Fibroblast of lung (primary cell): ENCODE data around the gene DLGAP4. TPM values are rescaled to one million over a fixed set of nuclear protein-coding genes. Genes with fewer than 3 reads are reported as not detected.
A peak's percentile ranks its signal among the peaks of the same experiment; 100 is the strongest.

Source experiments
- DNase-seq, 2 donors: peaks; one replicate each; pipeline versions ENCODE4 v3.0.0 to v3.0.0-alpha.2; 2010; ENCODE audit warnings: low read depth in 2 of 2
- H2AFZ ChIP-seq: 2 replicates; pipeline ENCODE4 v1.5.1; 2012; ENCODE audit warnings: low read length, control low read depth, inconsistent platforms
- H3K27ac ChIP-seq: 2 replicates; pipeline ENCODE4 v1.5.1; 2011; ENCODE audit warnings: low read length, control low read depth; ENCODE audit not compliant: insufficient read depth
- H3K27me3 ChIP-seq: 2 replicates; pipeline ENCODE4 v1.5.1; 2011; ENCODE audit warnings: mild to moderate bottlenecking, low read length; ENCODE audit not compliant: control insufficient read depth, insufficient read depth
- H3K36me3 ChIP-seq: 2 replicates; pipeline ENCODE4 v1.5.1; 2011; ENCODE audit warnings: low read length; ENCODE audit not compliant: control insufficient read depth, insufficient read depth
- H3K4me1 ChIP-seq: 2 replicates; pipeline ENCODE4 v1.5.1; 2011; ENCODE audit warnings: low read length; ENCODE audit not compliant: control insufficient read depth, insufficient read depth; ENCODE audit errors: extremely low read depth
- H3K4me2 ChIP-seq: 2 replicates; pipeline ENCODE4 v1.5.1; 2011; ENCODE audit warnings: low read length, control low read depth; ENCODE audit not compliant: insufficient read depth; ENCODE audit errors: extremely low read depth
- H3K4me3 ChIP-seq, 4 experiments: fragments of 200-600 bp in 1 of 4; sonication (generic) in 1 of 4; replicated peaks in 1 of 4; 2 replicates each; pipeline ENCODE4 v1.5.1; 2011 to 2016; ENCODE audit warnings: low read length in 4 of 4, low read depth in 3 of 4, mild to moderate bottlenecking in 3 of 4, control low read depth in 2 of 4, inconsistent platforms in 1 of 4, mixed read lengths in 1 of 4; ENCODE audit not compliant: insufficient read depth in 1 of 4; ENCODE audit errors: control extremely low read depth in 1 of 4
- H3K79me2 ChIP-seq: 2 replicates; pipeline ENCODE4 v1.5.1; 2012; ENCODE audit warnings: mild to moderate bottlenecking, low read length, inconsistent platforms; ENCODE audit not compliant: control insufficient read depth, insufficient read depth
- H3K9ac ChIP-seq: 2 replicates; pipeline ENCODE4 v1.5.1; 2011; ENCODE audit warnings: mild to moderate bottlenecking, low read length, control low read depth; ENCODE audit not compliant: insufficient read depth
- H3K9me3 ChIP-seq: 2 replicates; pipeline ENCODE4 v1.5.1; 2012; ENCODE audit warnings: low read depth, low read length; ENCODE audit not compliant: control insufficient read depth, insufficient read depth
- H4K20me1 ChIP-seq: 2 replicates; pipeline ENCODE4 v1.5.1; 2011; ENCODE audit warnings: low read length; ENCODE audit not compliant: control insufficient read depth, insufficient read depth; ENCODE audit errors: extremely low read depth
- CTCF ChIP-seq, 2 donors: IDR thresholded peaks in 1 of 2; conservative IDR thresholded peaks in 1 of 2; 1 replicate in 1 of 2; 2 replicates in 1 of 2; pipeline ENCODE4 v1.5.1; 2011 to 2012; ENCODE audit warnings: low read length in 2 of 2, control low read depth in 1 of 2, inconsistent platforms in 1 of 2, low read depth in 1 of 2, mild to moderate bottlenecking in 1 of 2
- EZH2 ChIP-seq: IDR thresholded peaks from 2 replicates; pipeline ENCODE4 v1.5.1; 2012; ENCODE audit warnings: low read length, control low read depth, mild to moderate bottlenecking; ENCODE audit errors: missing control alignments
- polyA plus RNA-seq, 2 donors: library from polyadenylated mRNA; depleted of rRNA in 1 of 2; stranded (reverse) in 1 of 2; unstranded in 1 of 2; fragments of >200 nt; gene quantifications; 2 replicates each; pipeline ENCODE4 v1.2.1, GENCODE V29; 2011 to 2012; ENCODE audit warnings: missing spikeins in 1 of 2
- total RNA-seq: library from RNA; depleted of rRNA; stranded (reverse); fragments of >200 nt; gene quantifications from 2 replicates; pipeline ENCODE4 v1.2.1, GENCODE V29; 2014

DLGAP4 gene
- total and polyA plus RNA-seq, 2 donors (not counting 1 experiment from before 2014, with no cell fraction given), result 25.9 to 26.9 TPM

DNA sequence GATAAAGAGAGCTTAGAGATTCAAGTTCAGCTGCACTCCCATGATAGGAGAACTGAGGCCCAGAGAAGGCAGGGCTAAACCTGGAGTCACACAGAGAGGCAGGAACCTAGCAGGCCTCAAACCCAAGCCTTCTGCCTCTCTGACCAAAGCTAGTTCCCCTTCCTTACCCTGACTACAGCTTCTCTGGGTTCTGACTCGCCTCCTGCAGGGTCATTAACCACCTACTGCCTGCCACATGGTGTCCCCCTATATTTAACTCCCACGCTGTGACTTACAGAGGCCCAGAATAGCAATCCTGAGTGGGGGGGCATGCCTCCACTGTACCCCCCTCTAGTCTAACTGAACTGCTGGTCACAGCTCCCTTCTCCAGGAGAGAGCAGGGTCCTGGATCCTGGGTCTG is 84.1 kb downstream of the DLGAP4 start:
- H3K36me3 ChIP-seq, result no peaks in the 10 kb centered on the region
- no peaks in the 10 kb centered on the region for H3K9me3 ChIP-seq
- TF ChIP-seq EZH2 (no peak), CTCF (conservative IDR thresholded peaks at IDR 0.05 in 1 of 2, IDR thresholded peaks at IDR 0.05 in 1 of 2; ENCODE audit: low read depth in 1 of 2, low read length in 2 of 2) (no peak)
- H3K4me3 ChIP-seq, result no peak overlapping the region
- no peaks in the 10 kb centered on the region for H3K4me1 ChIP-seq
- H2AFZ ChIP-seq, result no peak overlapping the region
- H3K27me3 ChIP-seq, result peaks cover 6% of the 10 kb centered on the region
- no peak overlapping the region for H3K27ac ChIP-seq
- H3K9ac ChIP-seq, result no peak overlapping the region
- no peak overlapping the region for H3K4me2 ChIP-seq
- H3K79me2 ChIP-seq, result no peaks in the 10 kb centered on the region
- H4K20me1 ChIP-seq, result no peaks in the 10 kb centered on the region
- DNase-seq, result no peak

GRCh38 chr20:36390719-36391415 is 84.7 kb downstream of the DLGAP4 start:
- H3K4me2 ChIP-seq, result no peak overlapping the region
- H3K36me3 ChIP-seq, result no peaks in the 10 kb centered on the region
- H3K9ac ChIP-seq, result no peak overlapping the region
- H3K27me3 ChIP-seq, result peaks cover 6% of the 10 kb centered on the region
- H3K4me1 ChIP-seq, result no peaks in the 10 kb centered on the region
- DNase-seq, result no peak
- H3K4me3 ChIP-seq, result no peak overlapping the region
- no peak overlapping the region for H3K27ac ChIP-seq
- H3K9me3 ChIP-seq, result no peaks in the 10 kb centered on the region
- no peaks in the 10 kb centered on the region for H3K79me2 ChIP-seq
- TF ChIP-seq EZH2, result no peak
- no peaks in the 10 kb centered on the region for H4K20me1 ChIP-seq
- H2AFZ ChIP-seq, result no peak overlapping the region

DNA sequence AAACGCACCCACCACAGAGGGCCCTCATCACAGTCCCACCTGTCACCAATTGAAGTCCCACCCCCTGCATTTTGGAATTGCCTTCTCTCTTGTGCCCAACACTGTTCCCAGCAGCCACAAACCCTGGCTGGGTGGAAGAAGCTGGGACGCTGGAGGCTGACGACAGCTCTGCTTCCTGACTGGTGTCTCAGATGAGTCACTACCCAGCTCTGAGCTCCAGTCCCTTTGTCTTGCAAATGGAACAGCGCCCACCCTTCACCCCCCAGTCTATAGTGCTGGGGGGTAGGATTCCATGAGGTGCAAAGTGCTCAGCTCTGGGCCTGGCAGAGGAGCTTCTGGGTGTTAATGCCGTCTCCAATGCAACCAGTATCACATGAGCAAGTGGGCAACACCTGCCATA is 85.3 kb downstream of the DLGAP4 start:
- Histone ChIP-seq H3K4me3 (no peak overlapping the region), H3K79me2 (no peaks in the 10 kb centered on the region), H3K27me3 (peaks cover 6% of the 10 kb centered on the region), H3K27ac (no peak overlapping the region), H3K4me1 (no peaks in the 10 kb centered on the region), H3K9me3 (no peaks in the 10 kb centered on the region), H3K9ac (no peak overlapping the region), H3K4me2 (no peak overlapping the region), H2AFZ (no peak overlapping the region), H3K36me3 (no peaks in the 10 kb centered on the region), H4K20me1 (no peaks in the 10 kb centered on the region)
- TF ChIP-seq EZH2 (no peak), CTCF (conservative IDR thresholded peaks at IDR 0.05 in 1 of 2, IDR thresholded peaks at IDR 0.05 in 1 of 2; ENCODE audit: low read depth in 1 of 2, low read length in 2 of 2) (no peak)
- peak in 1 of 2 donors; percentile 6 for DNase-seq
